Measurements from ENCODE around the gene LYRM4.

Gene LYRM4

GRCh38 chr6:5241252-5241651 is 19.5 kb downstream of the LYRM4 start:
- no peak for DNase-seq

- DNase-seq: no peak
These were observed 22.4 kb downstream of the LYRM4 start for GRCh38 chr6:5238336-5238735.

- no peak for DNase-seq
These were observed 22.9 kb downstream of the LYRM4 start for GRCh38 chr6:5237805-5238204.

- DNase-seq: no peak
These were observed 24.9 kb downstream of the LYRM4 start for GRCh38 chr6:5235830-5236229.

- no peak for DNase-seq
These were observed 25.9 kb downstream of the LYRM4 start for GRCh38 chr6:5234874-5235273.

GRCh38 chr6:5231289-5231688 is 29.5 kb downstream of the LYRM4 start:
- DNase-seq: no peak

GRCh38 chr6:5230081-5230480 is 30.7 kb downstream of the LYRM4 start:
- DNase-seq: no peak

- DNase-seq: no peak
These were observed 31.4 kb downstream of the LYRM4 start for GRCh38 chr6:5229356-5229755.

- no peak for DNase-seq
These were observed 37.4 kb downstream of the LYRM4 start for GRCh38 chr6:5223309-5223708.

GRCh38 chr6:5220443-5220842 is 40.3 kb downstream of the LYRM4 start:
- DNase-seq: no peak

- no peak for DNase-seq
These were observed 41.6 kb downstream of the LYRM4 start for GRCh38 chr6:5219011-5219691.

- no peak for DNase-seq
These were observed 43.4 kb downstream of the LYRM4 start for GRCh38 chr6:5217356-5217755.

- no peak for DNase-seq
These were observed 45.0 kb downstream of the LYRM4 start for GRCh38 chr6:5215799-5216198.

- DNase-seq: no peak
These were observed 45.6 kb downstream of the LYRM4 start for GRCh38 chr6:5215159-5215558.

GRCh38 chr6:5214570-5215052 is 46.1 kb downstream of the LYRM4 start:
- peak; percentile 48 for DNase-seq

- no peak for DNase-seq
These were observed 46.9 kb downstream of the LYRM4 start for GRCh38 chr6:5213836-5214235.

GRCh38 chr6:5211492-5211891 is 49.3 kb downstream of the LYRM4 start:
- no peak for DNase-seq

GRCh38 chr6:5208471-5208971 is 52.2 kb downstream of the LYRM4 start:
- no peak for DNase-seq

GRCh38 chr6:5208057-5208456 is 52.7 kb downstream of the LYRM4 start:
- DNase-seq: no peak

- no peak for DNase-seq
These were observed 53.7 kb downstream of the LYRM4 start for GRCh38 chr6:5206920-5207561.

- DNase-seq: peak; percentile 60
These were observed 54.6 kb downstream of the LYRM4 start for GRCh38 chr6:5205877-5206850.

GRCh38 chr6:5205035-5205507 is 55.7 kb downstream of the LYRM4 start:
- no peak for DNase-seq

- no peak for DNase-seq
These were observed 56.4 kb downstream of the LYRM4 start for GRCh38 chr6:5204376-5204775.

Measured in right forelimb (tissue), 1 donor.